Panc1 (cell line): ENCODE measurements around the gene MACROD2.

Experiments used
- POLR2AphosphoS5 ChIP-seq: IDR thresholded peaks from 2 replicates; pipeline ENCODE4 v1.6.1; 2012; ENCODE audit warnings: mild to moderate bottlenecking, low read depth, low read length, moderate library complexity
- TF ChIP-seq, protein P1 (sequence below): fragments of 450-650 bp; IDR thresholded peaks from 2 replicates; pipeline ENCODE4 v1.5.1; 2017; ENCODE audit warnings: mild to moderate bottlenecking

DNA sequence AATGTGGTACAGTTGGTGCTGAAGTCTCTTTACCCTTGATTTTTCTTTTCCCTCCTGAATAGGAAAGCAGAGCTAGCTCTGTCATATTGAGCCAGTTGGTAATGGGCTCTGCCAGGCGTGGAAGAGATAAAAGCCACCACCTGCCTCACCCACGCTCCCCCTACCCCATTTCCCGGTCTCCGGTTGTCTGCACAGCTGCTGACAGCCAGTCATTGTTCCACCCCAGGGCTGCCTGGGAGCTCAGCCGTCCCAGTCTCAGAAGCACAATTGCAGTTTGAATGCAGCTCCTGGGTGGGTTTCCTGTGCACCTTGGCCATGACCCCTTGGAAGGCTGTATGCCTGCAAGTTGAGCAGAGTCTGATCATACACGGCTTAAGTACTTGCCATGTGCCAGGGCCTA, 1017.2 kb downstream of the MACROD2 start:
- no peak for TF ChIP-seq POLR2AphosphoS5
- TF ChIP-seq, protein P1, sequence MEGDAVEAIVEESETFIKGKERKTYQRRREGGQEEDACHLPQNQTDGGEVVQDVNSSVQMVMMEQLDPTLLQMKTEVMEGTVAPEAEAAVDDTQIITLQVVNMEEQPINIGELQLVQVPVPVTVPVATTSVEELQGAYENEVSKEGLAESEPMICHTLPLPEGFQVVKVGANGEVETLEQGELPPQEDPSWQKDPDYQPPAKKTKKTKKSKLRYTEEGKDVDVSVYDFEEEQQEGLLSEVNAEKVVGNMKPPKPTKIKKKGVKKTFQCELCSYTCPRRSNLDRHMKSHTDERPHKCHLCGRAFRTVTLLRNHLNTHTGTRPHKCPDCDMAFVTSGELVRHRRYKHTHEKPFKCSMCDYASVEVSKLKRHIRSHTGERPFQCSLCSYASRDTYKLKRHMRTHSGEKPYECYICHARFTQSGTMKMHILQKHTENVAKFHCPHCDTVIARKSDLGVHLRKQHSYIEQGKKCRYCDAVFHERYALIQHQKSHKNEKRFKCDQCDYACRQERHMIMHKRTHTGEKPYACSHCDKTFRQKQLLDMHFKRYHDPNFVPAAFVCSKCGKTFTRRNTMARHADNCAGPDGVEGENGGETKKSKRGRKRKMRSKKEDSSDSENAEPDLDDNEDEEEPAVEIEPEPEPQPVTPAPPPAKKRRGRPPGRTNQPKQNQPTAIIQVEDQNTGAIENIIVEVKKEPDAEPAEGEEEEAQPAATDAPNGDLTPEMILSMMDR: no peak
